T47D (cell line): ENCODE data around the gene STAT4.

ENCODE experiments used
- DNase-seq, 2 experiments: peaks; one replicate each; pipeline versions ENCODE4 v3.0.0 to v3.0.0-alpha.2; 2011 to 2012; ENCODE audit warnings: low read depth in 1 of 2, low spot score in 1 of 2
- JUND ChIP-seq: IDR thresholded peaks from 2 replicates; pipeline ENCODE4 v1.6.1; 2012; ENCODE audit warnings: low read depth
- in situ Hi-C: cut with HindIII; loops from 2 replicates; pipeline ENCODE4 v1.10.0; 2016; ENCODE audit warnings: low sequenced_read_pairs, low pct_unique_long_range_greater_than_20kb

The STAT4 gene

GRCh38 chr2:191051825-191052778 lies 98.7 kb downstream of the STAT4 start:
- in situ Hi-C loops: no loop called here
- TF ChIP-seq JUND: no peak
- peak in 1 of 2 experiments; percentile 56 for DNase-seq

DNA sequence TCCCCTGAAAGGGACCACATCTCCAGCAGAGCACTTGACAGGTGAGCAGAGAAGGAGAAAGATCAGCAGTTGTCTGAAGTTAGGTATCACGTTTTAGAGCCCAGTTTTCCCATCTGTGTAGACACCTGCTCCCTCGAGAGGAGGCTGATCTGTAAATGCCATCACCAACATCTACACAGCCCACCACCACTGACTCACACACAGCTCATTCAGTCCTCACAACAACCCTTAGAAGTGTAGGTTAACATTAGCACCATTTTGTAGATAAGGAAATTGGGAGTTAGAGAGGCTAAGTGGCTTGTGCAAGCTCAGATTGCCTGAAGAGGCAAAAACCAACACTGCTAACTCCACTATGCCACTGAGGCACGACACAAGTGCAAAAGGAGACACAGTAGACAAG lies 99.6 kb downstream of the STAT4 start:
- DNase-seq: no peak
- in situ Hi-C loops: no loop called here
- no peak for TF ChIP-seq JUND

- in situ Hi-C loops: no loop called here
- DNase-seq: no peak
- TF ChIP-seq JUND: no peak
These were observed 100.2 kb downstream of the STAT4 start for GRCh38 chr2:191050640-191050987.

DNA sequence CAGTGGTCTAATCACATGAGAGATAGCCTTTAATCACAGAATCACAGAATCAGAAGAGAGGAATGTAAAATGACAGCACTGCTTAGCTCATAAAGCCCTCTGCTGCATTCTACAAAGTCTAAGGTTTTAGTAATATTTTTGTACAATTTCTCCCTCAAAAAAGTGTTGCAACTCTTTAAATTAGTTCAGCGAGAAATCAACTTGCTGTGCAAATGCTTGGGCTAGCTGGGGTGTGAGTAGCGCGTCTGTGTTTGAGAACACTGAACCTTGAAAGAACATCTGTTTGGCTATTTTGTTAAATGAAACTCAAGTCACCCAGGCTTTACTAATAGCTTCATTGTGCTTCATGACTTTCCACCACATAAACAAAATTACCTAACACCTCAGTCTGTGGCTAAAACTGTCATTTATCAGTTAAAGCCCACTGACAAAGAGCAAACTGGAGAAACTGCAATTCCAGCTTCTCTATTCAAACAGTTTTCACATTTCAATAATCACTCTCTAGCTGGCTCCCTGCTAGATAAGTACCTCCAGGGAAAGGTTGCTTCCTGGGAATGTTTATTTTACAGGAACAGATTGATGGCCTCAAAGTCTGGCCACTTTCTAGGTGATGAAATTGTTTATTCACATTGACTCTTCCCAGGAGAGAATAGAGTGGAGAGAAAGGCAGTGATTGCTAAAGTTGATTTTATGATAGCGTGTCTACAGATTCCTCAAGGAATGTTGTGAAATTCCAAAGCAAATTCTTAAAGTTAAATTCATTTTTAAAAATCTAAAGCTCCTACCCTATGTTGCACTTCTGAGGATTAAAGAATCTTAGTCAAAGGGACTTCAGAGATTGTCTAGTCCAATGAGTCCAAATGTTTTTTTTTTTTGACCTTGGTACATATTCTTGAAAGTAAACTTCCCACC lies 100.8 kb downstream of the STAT4 start:
- in situ Hi-C loops: no loop called here
- no peak for DNase-seq
- no peak for TF ChIP-seq JUND

DNA sequence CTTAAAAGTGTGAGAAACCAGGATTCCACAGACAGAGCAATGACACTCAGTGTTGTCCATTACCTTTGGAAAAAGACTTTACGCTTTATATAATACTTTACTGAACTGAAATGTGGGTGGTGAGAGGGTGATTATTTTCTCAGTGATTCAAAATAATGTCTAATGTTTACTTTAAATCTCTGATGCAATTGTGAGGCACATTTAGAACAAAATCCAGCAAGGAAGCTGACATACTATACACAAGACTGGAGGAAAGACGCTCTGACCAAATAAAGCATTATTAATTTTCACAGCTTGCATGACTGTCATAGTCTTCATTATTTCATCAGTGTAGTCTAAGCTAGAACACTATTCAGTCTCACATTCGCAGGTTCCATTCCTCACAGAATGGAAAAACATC lies 102.7 kb downstream of the STAT4 start:
- no peak for TF ChIP-seq JUND
- DNase-seq: no peak
- in situ Hi-C loops: no loop called here

DNA sequence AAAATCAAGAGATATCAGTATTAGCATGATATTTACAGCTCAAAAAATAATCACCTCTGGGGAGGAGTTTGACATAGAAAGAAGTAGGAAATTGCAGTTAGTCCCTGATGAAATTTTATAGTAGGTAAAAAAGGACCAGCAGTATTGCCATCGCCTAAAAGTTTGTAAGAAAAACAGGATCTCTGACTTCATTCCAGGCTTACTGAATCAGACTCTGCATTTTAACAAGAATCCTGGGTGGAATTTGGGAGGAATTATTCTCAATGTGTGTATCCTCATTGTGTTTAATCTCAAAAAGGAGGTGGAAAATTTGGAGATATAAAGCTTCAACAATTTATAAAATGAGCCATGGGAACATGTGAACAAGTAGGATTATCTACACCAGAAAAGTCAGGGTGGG lies 105.7 kb downstream of the STAT4 start:
- in situ Hi-C loops: no loop called here
- no peak for DNase-seq
- TF ChIP-seq JUND: no peak

GRCh38 chr2:191043438-191043837 lies 107.4 kb downstream of the STAT4 start:
- no peak for TF ChIP-seq JUND
- no peak for DNase-seq
- in situ Hi-C loops: no loop called here

GRCh38 chr2:191041418-191042161 lies 109.2 kb downstream of the STAT4 start:
- DNase-seq: no peak
- in situ Hi-C loops: no loop called here
- no peak for TF ChIP-seq JUND

DNA sequence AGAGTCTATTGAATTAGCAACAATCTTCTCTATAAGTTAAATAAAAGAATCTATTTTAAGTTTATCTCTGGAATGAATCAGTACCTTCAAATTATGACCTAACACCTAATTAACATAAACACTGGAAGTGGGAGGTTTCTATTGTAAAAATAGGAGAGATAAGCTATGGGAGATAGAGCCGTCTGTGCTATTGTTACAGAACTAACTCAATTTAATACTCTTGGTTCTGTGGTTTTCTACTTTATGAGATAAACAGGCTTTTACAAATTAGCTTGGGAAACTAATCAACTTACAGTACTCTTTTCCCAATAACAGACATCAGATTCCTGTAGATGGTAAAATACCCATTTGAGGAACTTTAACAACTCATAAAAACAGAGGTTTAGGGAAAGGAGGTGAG lies 111.2 kb downstream of the STAT4 start:
- in situ Hi-C loops: no loop called here
- no peak for DNase-seq
- TF ChIP-seq JUND: no peak

DNA sequence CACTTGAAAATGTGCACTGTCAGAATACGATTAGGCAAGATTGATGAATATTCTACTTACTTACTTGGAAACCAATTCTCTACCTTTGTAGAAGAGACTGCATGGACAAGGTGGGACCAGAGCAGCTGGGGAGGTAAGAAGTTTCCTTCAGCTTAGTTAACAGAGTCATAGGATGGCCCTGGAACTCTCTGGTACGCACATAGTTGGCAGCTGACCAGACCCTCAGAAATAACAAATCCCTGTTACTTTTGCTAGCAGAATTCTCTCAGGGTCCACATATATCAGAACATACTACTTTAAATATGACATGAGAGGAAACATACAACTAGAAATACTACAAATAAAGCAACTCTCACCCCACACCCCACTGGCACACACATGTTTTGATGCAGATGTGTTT lies 112.1 kb downstream of the STAT4 start:
- no peak for TF ChIP-seq JUND
- in situ Hi-C loops: no loop called here
- no peak for DNase-seq

GRCh38 chr2:191038241-191038725 lies 112.5 kb downstream of the STAT4 start:
- in situ Hi-C loops: no loop called here
- TF ChIP-seq JUND: no peak
- DNase-seq: no peak

DNA sequence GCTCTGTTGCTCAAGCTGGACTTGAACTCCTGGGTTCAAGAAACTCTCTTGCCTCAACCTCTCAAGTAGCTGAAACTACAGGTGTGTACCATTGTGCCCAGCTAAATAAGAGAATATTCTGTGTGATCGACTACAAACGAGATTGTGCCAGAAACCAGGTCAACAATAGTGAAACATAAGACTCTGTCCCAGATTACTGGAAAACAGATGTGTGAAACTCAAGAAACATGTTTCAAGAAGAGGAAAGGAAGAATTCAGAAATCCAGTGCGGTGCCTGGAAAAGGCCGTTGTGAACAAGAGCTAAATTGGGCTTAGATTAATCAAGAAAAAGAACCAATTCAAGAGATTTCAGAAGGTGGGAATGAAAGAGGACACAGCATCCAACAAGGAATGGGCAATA lies 113.4 kb downstream of the STAT4 start:
- in situ Hi-C loops: no loop called here
- no peak for TF ChIP-seq JUND
- no peak for DNase-seq
